Coronary artery (tissue), 2 donors: ENCODE data around the gene CD47.
A peak's percentile ranks its signal among the peaks of the same experiment; 100 is the strongest.

ENCODE experiments used
- DNase-seq: peaks from one replicate; pipeline ENCODE4 v3.0.0-alpha.2; 2017; ENCODE audit warnings: low spot score
- H3K27ac ChIP-seq, 2 donors: fragments of 200-600 bp; sonication (generic); one replicate each; pipeline ENCODE4 v1.5.1; 2016 to 2019
- H3K4me3 ChIP-seq: fragments of 200-600 bp; sonication (generic); 2 replicates; pipeline ENCODE4 v1.5.1; 2016; ENCODE audit warnings: mild to moderate bottlenecking, moderate library complexity
- TF ChIP-seq, protein P1 (sequence below): fragments of 200-600 bp; sonication (generic); IDR thresholded peaks from one replicate; pipeline ENCODE4 v1.5.1; 2019; ENCODE audit warnings: antibody characterized with exemption

The CD47 gene

DNA sequence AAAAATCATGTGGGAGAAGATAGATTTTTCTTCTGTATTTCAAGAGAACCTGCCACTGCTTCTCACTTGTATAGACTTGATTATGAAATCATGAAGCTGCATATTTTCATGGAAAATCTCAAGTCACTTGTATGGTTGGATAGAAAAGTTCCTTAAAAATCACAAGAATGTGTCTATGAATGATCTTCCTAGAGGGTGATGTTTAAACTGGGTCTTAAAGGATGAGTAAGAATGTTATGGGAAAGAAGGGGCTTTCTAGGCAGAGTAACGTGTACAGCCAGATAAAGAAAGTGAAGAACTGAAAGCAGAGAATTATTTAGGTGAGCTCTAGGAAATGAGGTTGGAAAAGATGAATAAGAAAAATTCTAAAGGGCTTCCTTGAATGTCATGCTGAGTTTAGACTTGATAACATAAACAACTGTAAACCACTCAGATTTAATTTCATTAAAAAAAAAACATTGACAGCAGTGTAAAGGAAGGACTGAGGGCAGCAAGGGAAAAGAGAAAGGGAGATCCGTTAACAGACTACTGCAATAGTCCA is 5.0 kb downstream of the CD47 start:
- TF ChIP-seq, protein P1, sequence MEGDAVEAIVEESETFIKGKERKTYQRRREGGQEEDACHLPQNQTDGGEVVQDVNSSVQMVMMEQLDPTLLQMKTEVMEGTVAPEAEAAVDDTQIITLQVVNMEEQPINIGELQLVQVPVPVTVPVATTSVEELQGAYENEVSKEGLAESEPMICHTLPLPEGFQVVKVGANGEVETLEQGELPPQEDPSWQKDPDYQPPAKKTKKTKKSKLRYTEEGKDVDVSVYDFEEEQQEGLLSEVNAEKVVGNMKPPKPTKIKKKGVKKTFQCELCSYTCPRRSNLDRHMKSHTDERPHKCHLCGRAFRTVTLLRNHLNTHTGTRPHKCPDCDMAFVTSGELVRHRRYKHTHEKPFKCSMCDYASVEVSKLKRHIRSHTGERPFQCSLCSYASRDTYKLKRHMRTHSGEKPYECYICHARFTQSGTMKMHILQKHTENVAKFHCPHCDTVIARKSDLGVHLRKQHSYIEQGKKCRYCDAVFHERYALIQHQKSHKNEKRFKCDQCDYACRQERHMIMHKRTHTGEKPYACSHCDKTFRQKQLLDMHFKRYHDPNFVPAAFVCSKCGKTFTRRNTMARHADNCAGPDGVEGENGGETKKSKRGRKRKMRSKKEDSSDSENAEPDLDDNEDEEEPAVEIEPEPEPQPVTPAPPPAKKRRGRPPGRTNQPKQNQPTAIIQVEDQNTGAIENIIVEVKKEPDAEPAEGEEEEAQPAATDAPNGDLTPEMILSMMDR = no peak
- H3K4me3 ChIP-seq = no peak overlapping the region
- H3K27ac ChIP-seq = no peak overlapping the region
- DNase-seq = no peak

DNA sequence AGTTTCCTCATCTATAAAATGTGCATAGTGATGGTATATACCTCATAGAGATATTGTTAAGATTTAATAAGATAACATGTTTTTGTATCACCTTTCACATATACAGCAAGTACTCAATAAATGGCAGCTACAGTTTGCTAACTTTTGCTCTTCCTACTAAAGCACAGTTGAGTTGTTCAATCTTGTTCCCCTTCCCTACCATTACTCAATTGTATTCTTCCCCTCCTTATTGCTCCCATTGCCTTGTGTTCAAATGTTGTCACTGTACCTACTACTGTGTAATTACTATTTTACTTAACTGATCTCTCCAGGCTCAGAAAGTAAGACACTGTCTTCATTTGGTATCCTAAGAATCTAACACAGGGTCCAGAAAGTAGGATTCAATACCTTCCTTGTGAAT is 5.5 kb downstream of the CD47 start:
- DNase-seq = no peak

DNA sequence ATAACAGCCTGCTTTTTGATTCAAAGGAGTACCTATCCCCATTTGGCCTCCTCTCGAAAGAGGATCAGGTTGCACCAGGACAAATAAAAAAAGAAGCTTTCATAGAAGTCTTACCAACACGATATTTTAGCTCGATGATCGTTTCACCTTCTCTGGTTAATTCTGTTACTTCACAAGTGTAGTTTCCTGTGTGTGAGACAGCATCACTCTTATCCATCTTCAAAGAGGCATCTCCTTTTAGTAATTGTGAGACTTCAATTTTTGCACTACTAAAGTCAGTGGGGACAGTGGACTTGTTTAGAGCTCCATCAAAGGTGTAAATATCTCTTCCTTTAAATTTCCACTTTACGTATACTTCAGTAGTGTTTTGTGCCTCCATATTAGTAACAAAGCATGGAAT is 11.0 kb downstream of the CD47 start:
- TF ChIP-seq, protein P1 = no peak
- no peak for DNase-seq

More for the DNA sequence above, 5.5 kb downstream of the CD47 start:
- TF ChIP-seq, protein P1 = no peak
- Histone ChIP-seq H3K27ac (peak overlapping the region in 1 of 2 donors; percentile 18), H3K4me3 (no peak overlapping the region)

DNA sequence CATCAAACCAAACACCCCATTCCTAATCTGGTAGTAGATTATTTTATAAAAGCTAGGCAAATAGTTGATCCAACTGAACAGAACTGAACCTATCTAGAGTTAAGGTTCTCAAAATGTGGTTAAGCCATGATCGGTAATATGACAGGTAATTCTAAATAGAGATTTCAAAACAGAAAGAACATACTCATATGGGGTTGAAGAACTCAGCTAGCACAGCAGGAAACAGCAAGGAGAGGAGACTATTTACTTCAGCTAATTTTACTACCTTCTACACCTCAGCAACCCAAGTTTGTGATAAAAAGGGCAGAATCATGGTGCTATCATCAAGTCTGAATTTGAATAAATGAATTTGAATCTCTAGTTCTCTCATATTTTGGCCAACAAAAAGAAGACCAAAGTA is 11.8 kb downstream of the CD47 start:
- H3K27ac ChIP-seq = no peak overlapping the region
- no peak for DNase-seq
- TF ChIP-seq, protein P1 = no peak
- no peak overlapping the region for H3K4me3 ChIP-seq

More for the DNA sequence above, 11.0 kb downstream of the CD47 start:
- no peak overlapping the region for H3K27ac ChIP-seq
- H3K4me3 ChIP-seq = no peak overlapping the region

DNA sequence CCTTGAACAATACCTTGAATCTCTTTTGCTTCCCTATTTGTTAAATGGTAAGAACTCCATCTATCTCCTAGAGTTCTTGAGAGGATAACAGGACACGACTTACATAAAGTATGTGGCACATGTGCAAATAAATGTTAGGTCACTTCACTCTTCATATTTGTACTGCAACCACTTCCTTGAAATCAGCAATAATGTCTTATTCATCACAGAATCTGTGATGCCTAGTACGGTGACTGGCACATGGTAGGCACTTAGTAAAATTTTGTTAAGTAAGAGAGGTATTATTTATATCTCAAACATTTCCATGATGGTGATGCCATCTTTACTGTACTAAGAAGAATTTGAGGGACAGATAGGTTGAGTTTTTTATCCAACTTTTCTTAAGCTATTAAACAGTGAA is 14.3 kb downstream of the CD47 start:
- no peak overlapping the region for H3K4me3 ChIP-seq
- TF ChIP-seq, protein P1 = no peak
- H3K27ac ChIP-seq = no peak overlapping the region
- DNase-seq = no peak

DNA sequence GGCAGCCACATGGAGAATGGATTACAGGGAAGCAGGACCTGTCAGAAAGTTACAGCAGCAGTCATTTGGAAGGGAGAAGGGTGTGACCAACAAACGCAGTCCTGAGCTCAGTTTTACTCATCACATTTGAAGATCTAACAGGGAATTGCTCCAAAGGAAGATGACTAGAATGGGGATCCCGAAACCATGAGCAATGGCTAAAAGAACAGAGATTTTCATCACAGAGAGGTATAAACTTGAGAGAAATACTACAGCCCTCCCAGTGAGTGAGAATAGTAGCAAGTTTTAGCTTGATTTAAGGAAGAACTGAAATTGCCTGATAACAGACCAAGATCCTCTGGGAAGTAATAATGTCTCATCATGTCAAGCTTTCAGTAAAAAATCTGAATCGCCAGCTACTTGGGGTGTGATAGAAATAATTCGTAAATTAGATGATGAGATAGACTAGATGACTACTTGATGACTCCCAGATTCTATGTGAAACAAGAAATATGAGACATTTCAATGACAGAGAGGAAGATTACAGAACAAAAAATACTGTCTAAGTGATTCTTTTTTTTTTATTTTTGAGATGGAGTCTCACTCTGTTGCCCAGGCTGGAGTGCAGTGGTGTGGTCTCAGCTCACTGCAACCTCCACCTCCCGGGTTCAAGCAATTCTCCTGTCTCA is 16.9 kb downstream of the CD47 start:
- no peak overlapping the region for H3K4me3 ChIP-seq
- no peak for DNase-seq
- TF ChIP-seq, protein P1 = no peak
- H3K27ac ChIP-seq = no peak overlapping the region

DNA sequence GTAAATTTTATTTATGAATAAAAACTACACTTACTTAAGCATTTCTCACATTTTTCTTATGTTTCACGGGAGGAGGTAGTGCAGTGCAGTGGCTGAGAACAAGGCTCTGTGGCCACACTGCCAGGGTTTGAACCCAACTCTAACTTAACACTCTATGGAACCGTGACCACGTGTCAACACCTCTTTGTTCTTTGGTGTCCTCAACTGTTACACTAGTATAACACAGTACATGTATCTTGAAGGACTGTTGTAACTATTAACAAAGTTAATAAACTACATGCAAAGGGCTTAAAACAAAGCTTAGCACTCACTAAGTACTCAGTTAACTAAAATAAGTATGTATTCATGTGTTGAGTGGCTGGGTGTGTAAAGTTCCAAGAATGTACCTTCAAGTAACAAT is 19.5 kb downstream of the CD47 start:
- H3K4me3 ChIP-seq = no peak overlapping the region
- DNase-seq = no peak
- no peak overlapping the region for H3K27ac ChIP-seq
- TF ChIP-seq, protein P1 = no peak
